ENCODE data around the gene MAN2A2.

Gene MAN2A2

GRCh38 chr15:90949979-90950675 lies 47.0 kb downstream of the MAN2A2 start:
- no peak overlapping the region for H3K27ac ChIP-seq
- TF ChIP-seq CTCF (conservative IDR thresholded peaks at IDR 0.05): no peak

GRCh38 chr15:90950676-90951075 lies 47.6 kb downstream of the MAN2A2 start:
- no peak for TF ChIP-seq CTCF (conservative IDR thresholded peaks at IDR 0.05)
- H3K27ac ChIP-seq: no peak overlapping the region

- H3K27ac ChIP-seq: no peak overlapping the region
- TF ChIP-seq CTCF (conservative IDR thresholded peaks at IDR 0.05): no peak
Observed at GRCh38 chr15:90952901-90953677, 50.0 kb downstream of the MAN2A2 start.

GRCh38 chr15:90953947-90954711 lies 51.0 kb downstream of the MAN2A2 start:
- TF ChIP-seq CTCF (conservative IDR thresholded peaks at IDR 0.05): no peak
- H3K27ac ChIP-seq: no peak overlapping the region

- TF ChIP-seq CTCF (conservative IDR thresholded peaks at IDR 0.05): no peak
- H3K27ac ChIP-seq: peak within 1 kb of the TSS; percentile 92
Observed at GRCh38 chr15:90954712-90955623, 51.9 kb downstream of the MAN2A2 start, which contains the start of gene RCCD1. TSS of gene RCCD1 (plus strand) at chr15:90954884. CDS start at chr15:90956735, 1,851 bp downstream.

- H3K27ac ChIP-seq: peak overlapping the region; percentile 92
- no peak for TF ChIP-seq CTCF (conservative IDR thresholded peaks at IDR 0.05)
Observed at GRCh38 chr15:90955624-90956273, 52.6 kb downstream of the MAN2A2 start.

Data from VCaP (cell line).